OCI-LY1 (cell line): ENCODE data around the gene PHKG2.

Experiments used
- CTCF ChIP-seq: fragments of 200-600 bp; sonication (generic), shearing (Covaris generic); IDR thresholded peaks from 2 replicates; pipeline ENCODE4 v1.5.1; 2017; ENCODE audit warnings: mild to moderate bottlenecking, antibody characterized with exemption, low read length, moderate library complexity, mixed read lengths
- EZH2 ChIP-seq: fragments of 200-600 bp; sonication (generic), shearing (Covaris generic); IDR thresholded peaks from 2 replicates; pipeline ENCODE4 v1.8.0; 2017; ENCODE audit warnings: borderline replicate concordance, mixed run types, mild to moderate bottlenecking, antibody characterized with exemption, low read length, moderate library complexity, mixed read lengths

- no peak for TF ChIP-seq CTCF
- TF ChIP-seq EZH2: no peak
Observed at GRCh38 chr16:30760577-30761426, 12.6 kb downstream of the PHKG2 start.
